HEK293T (cell line): ENCODE measurements around the gene CCDC88B.

Experiments
- CTCF ChIA-PET: fragments of 350-600 bp; formaldehyde crosslinking; extraction: SDS; loops from one replicate; lab custom pipeline; 2021; ENCODE audit warnings: antibody characterized with exemption, inconsistent platforms; lab: Yijun Ruan, JAX
- POLR2A ChIA-PET: fragments of 350-600 bp; formaldehyde crosslinking; extraction: SDS; loops from one replicate; lab custom pipeline; 2020; ENCODE audit warnings: antibody characterized with exemption, inconsistent platforms; lab: Yijun Ruan, JAX
- DNase-seq: peaks from one replicate; pipeline ENCODE4 v3.0.0; 2012; ENCODE audit warnings: mixed read lengths; ENCODE audit errors: extremely low spot score
- BHLHE40 ChIP-seq: fragments of 450-650 bp; IDR thresholded peaks from 2 replicates; pipeline ENCODE4 v1.6.1; 2016; ENCODE audit warnings: mild to moderate bottlenecking, moderate library complexity, borderline replicate concordance
- CTBP1 ChIP-seq: fragments of 450-650 bp; IDR thresholded peaks from 2 replicates; pipeline ENCODE4 v1.6.1; 2016; ENCODE audit warnings: borderline replicate concordance
- ELF4 ChIP-seq: fragments of 450-650 bp; IDR thresholded peaks from 2 replicates; pipeline ENCODE4 v1.6.1; 2017; ENCODE audit warnings: antibody characterized with exemption
- FOXA1 ChIP-seq: fragments of 450-650 bp; IDR thresholded peaks from 2 replicates; pipeline ENCODE4 v1.6.1; 2016; ENCODE audit warnings: mild to moderate bottlenecking
- FOXM1 ChIP-seq: fragments of 450-650 bp; IDR thresholded peaks from 2 replicates; pipeline ENCODE4 v1.6.1; 2017; ENCODE audit warnings: mild to moderate bottlenecking, borderline replicate concordance
- HDGF ChIP-seq: fragments of 450-650 bp; IDR thresholded peaks from 2 replicates; pipeline ENCODE4 v1.6.1; 2017; ENCODE audit warnings: antibody characterized with exemption, borderline replicate concordance
- L3MBTL2 ChIP-seq: fragments of 450-650 bp; conservative IDR thresholded peaks from 2 replicates; pipeline ENCODE4 v1.6.1; 2016; ENCODE audit warnings: mild to moderate bottlenecking
- LEF1 ChIP-seq: fragments of 450-650 bp; IDR thresholded peaks from 2 replicates; pipeline ENCODE4 v1.6.1; 2017; ENCODE audit warnings: mild to moderate bottlenecking, borderline replicate concordance
- NFRKB ChIP-seq: fragments of 450-650 bp; IDR thresholded peaks from 2 replicates; pipeline ENCODE4 v1.6.1; 2016; ENCODE audit warnings: mild to moderate bottlenecking, moderate library complexity
- SP1 ChIP-seq: fragments of 450-650 bp; IDR thresholded peaks from 2 replicates; pipeline ENCODE4 v1.6.1; 2017
- SUZ12 ChIP-seq: fragments of 450-650 bp; IDR thresholded peaks from 2 replicates; pipeline ENCODE4 v1.6.1; 2016; ENCODE audit warnings: mild to moderate bottlenecking
- TARDBP ChIP-seq: fragments of 450-650 bp; IDR thresholded peaks from 2 replicates; pipeline ENCODE4 v1.6.1; 2016
- ZNF384 ChIP-seq: fragments of 450-650 bp; IDR thresholded peaks from 2 replicates; pipeline ENCODE4 v1.6.1; 2016
- TF ChIP-seq, protein P1 (sequence below): fragments of 450-650 bp; IDR thresholded peaks from 2 replicates; pipeline ENCODE4 v1.6.1; 2016

The CCDC88B gene, protein sequence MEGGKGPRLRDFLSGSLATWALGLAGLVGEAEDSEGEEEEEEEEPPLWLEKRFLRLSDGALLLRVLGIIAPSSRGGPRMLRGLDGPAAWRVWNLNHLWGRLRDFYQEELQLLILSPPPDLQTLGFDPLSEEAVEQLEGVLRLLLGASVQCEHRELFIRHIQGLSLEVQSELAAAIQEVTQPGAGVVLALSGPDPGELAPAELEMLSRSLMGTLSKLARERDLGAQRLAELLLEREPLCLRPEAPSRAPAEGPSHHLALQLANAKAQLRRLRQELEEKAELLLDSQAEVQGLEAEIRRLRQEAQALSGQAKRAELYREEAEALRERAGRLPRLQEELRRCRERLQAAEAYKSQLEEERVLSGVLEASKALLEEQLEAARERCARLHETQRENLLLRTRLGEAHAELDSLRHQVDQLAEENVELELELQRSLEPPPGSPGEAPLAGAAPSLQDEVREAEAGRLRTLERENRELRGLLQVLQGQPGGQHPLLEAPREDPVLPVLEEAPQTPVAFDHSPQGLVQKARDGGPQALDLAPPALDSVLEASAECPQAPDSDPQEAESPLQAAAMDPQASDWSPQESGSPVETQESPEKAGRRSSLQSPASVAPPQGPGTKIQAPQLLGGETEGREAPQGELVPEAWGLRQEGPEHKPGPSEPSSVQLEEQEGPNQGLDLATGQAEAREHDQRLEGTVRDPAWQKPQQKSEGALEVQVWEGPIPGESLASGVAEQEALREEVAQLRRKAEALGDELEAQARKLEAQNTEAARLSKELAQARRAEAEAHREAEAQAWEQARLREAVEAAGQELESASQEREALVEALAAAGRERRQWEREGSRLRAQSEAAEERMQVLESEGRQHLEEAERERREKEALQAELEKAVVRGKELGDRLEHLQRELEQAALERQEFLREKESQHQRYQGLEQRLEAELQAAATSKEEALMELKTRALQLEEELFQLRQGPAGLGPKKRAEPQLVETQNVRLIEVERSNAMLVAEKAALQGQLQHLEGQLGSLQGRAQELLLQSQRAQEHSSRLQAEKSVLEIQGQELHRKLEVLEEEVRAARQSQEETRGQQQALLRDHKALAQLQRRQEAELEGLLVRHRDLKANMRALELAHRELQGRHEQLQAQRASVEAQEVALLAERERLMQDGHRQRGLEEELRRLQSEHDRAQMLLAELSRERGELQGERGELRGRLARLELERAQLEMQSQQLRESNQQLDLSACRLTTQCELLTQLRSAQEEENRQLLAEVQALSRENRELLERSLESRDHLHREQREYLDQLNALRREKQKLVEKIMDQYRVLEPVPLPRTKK (N-terminal part only)

GRCh38 chr11:64339754-64340408 lies at the start of gene CCDC88B:
Gene CCDC88B (plus strand): TSS chr11:64340204. CDS start chr11:64340267, 63 bp downstream.
- no peak for DNase-seq
- TF ChIP-seq HDGF (no peak), FOXA1 (no peak), SUZ12 (no peak), SP1 (no peak)
- TF ChIP-seq, protein P1, sequence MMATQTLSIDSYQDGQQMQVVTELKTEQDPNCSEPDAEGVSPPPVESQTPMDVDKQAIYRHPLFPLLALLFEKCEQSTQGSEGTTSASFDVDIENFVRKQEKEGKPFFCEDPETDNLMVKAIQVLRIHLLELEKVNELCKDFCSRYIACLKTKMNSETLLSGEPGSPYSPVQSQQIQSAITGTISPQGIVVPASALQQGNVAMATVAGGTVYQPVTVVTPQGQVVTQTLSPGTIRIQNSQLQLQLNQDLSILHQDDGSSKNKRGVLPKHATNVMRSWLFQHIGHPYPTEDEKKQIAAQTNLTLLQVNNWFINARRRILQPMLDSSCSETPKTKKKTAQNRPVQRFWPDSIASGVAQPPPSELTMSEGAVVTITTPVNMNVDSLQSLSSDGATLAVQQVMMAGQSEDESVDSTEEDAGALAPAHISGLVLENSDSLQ = no peak
- ChIA-PET POLR2A (interaction anchor here (1.4 kb wide), 1 partner anchor 22 kb away, joined by 4 read pairs; the partner anchor contains the start of gene PRDX5), CTCF (interaction anchor here (1.2 to 4.3 kb wide), 3 partner anchors 8 to 22 kb away, joined by 4 to 33 read pairs (median 7); partner anchors contain the start of genes PRDX5 and TRMT112)

DNA sequence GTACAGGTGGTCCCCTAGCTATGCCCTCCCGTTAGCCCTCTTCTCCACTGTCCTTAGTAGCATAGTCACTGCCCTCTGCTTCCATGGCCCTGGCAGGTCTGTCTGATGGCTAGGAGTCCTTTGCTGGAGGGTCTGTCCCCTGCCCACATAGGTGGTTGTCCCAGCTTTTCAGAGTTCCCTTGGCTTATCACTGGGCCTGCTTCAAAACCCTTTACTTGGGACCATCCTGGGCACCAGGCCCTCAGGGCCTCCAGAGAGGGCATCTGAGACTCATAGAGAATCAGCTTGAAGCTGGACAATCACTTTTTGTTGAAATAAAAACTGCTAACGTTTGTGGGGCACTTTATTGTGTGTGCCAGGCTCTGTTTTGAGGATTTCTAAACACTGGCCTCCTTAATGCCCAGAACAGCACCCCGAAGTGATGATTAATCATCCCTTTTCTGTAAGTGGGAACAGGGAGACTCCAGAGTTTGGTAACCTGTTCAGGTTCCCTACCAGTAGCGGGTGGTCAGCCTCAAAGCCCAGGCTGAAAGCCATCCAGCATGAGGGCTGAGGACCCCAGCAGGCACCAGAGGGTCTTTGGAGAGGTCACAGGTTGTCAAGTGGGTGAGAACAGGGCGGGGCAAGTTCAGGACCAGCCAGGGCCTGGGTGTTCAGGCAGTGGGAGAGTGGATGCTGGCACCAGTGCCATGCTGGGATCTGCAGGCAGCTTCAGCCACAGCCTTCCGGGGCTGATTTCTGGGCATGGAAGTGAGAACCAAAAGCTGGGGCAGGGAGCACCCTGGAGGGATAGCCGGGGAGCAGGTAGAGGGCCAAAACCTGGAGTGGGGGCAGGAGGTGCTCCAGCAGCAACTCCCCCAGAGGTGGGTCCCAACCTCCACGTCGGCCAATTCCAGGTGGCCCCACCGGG lies 49.4 kb upstream of the CCDC88B start:
- no peak for DNase-seq
- TF ChIP-seq SP1 (no peak), BHLHE40 (no peak), ELF4 (no peak), CTBP1 (no peak), HDGF (no peak), FOXM1 (no peak), L3MBTL2 (no peak), LEF1 (no peak), NFRKB (no peak), ZNF384 (no peak), TARDBP (no peak)
- CTCF ChIA-PET = interaction anchor here (0.6 to 2.1 kb wide), 3 partner anchors 10 to 66 kb away, joined by 3 to 9 read pairs (median 6); no protein-coding TSS in a partner anchor
- POLR2A ChIA-PET = interaction anchor here (0.9 to 2.2 kb wide), 4 partner anchors 14 to 105 kb away, joined by 3 to 13 read pairs (median 4); partner anchors contain the start of genes PRDX5 and STIP1

- no peak for DNase-seq
- ChIA-PET CTCF (interaction anchor here (2.1 kb wide), 1 partner anchor 10 kb away, joined by 9 read pairs; no protein-coding TSS in a partner anchor), POLR2A (interaction anchor here (2.2 kb wide), 1 partner anchor 20 kb away, joined by 13 read pairs; no protein-coding TSS in a partner anchor)
- no peak for TF ChIP-seq NFRKB
- TF ChIP-seq CTBP1 = no peak
- TF ChIP-seq LEF1 = no peak
Measured at GRCh38 chr11:64291262-64291751, 48.7 kb upstream of the CCDC88B start, which contains the start of gene KCNK4. Gene KCNK4 (plus strand): TSS chr11:64291302. CDS start chr11:64293019, 1,717 bp downstream.

- DNase-seq = no peak
- POLR2A ChIA-PET = interaction anchor here (0.9 to 1.0 kb wide), 2 partner anchors 26 to 497 kb away, joined by 3 read pairs; partner anchors contain the start of genes PRDX5 and TRMT112
- no peak for TF ChIP-seq TARDBP
- TF ChIP-seq FOXM1 = no peak
- TF ChIP-seq, protein P1 = no peak
- TF ChIP-seq ELF4 = no peak
- CTCF ChIA-PET = interaction anchor here (0.8 kb wide), 1 partner anchor 10 kb away, joined by 3 read pairs; no protein-coding TSS in a partner anchor
Measured at GRCh38 chr11:64291752-64292459, 48.1 kb upstream of the CCDC88B start.
